Lower lobe of right lung (tissue), 2 donors: Measurements from ENCODE around the gene SOS1. TPM values are rescaled to one million over a fixed set of nuclear protein-coding genes. Genes with fewer than 3 reads are reported as not detected.
A peak's percentile ranks its signal among the peaks of the same experiment; 100 is the strongest.

ENCODE experiments used
- ATAC-seq, 2 donors: fragments of 200-7000 bp; cut with Tn5 transposase; one replicate each; pipeline ENCODE4 v1.9.1; 2020 to 2022; ENCODE audit warnings: mild to moderate bottlenecking in 2 of 2, moderate library complexity in 2 of 2
- DNase-seq: peaks from one replicate; pipeline ENCODE4 v3.0.0-alpha.2; 2020
- H3K27ac ChIP-seq: fragments of 200-600 bp; one replicate; pipeline ENCODE4 v1.8.0; 2022
- H3K27me3 ChIP-seq: fragments of 200-600 bp; one replicate; pipeline ENCODE4 v1.8.0; 2022; ENCODE audit warnings: low read depth
- H3K36me3 ChIP-seq: fragments of 200-600 bp; one replicate; pipeline ENCODE4 v1.8.0; 2022; ENCODE audit warnings: mild to moderate bottlenecking
- H3K4me1 ChIP-seq: fragments of 200-600 bp; one replicate; pipeline ENCODE4 v1.8.0; 2022
- H3K4me3 ChIP-seq: fragments of 200-600 bp; one replicate; pipeline ENCODE4 v1.8.0; 2022; ENCODE audit warnings: mild to moderate bottlenecking
- H3K9me3 ChIP-seq: fragments of 200-600 bp; one replicate; pipeline ENCODE4 v1.8.0; 2022
- intact Hi-C: fragments of 100-400 bp; cut with DNase I; formaldehyde crosslinking; loops from one replicate; pipeline ENCODE4 v1.11.0; 2022
- total RNA-seq: library from RNA; stranded (reverse); fragmentation: NEBNext Ultra II Directional; extraction: Animal tissue kit (Norgen Biotek cat#: 25700); gene quantifications from one replicate; pipeline ENCODE4 v1.2.1, GENCODE V29; 2021
- TF ChIP-seq, protein P1 (sequence below): fragments of 200-600 bp; IDR thresholded peaks from one replicate; pipeline ENCODE4 v1.8.0; 2022; ENCODE audit warnings: antibody characterized with exemption, mild to moderate bottlenecking
- donor health status: DM: no; HTN: yes; CAD: no; lungs with severe emphysema.

Gene SOS1
- total RNA-seq, 1 donor from 2014 or later, result 43.6 TPM

DNA sequence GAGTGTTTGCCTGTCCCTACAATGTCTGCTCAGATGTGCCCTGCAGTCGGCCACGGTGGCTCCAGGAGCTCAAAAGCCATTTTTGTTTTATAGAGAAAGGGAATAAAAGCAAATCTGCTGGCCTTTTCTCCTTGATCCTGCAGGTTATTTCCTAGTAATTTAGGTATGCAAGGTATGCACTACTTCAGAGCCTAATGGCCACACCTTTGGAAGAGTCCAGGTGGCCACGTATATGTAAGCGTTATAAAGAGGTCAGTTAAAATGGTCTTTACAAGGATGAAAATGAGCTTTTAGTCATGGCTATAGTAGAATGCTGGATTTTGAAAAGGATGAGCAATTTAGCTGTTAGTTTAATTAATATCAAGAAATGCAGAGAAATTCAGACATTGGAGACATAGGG lies 149.5 kb downstream of the SOS1 start:
- H3K4me3 ChIP-seq, result no peak overlapping the region
- no peaks in the 10 kb centered on the region for H3K9me3 ChIP-seq
- DNase-seq (no peak), ATAC-seq (peak; percentile 55 to 57)
- intact Hi-C loops, result no loop called here
- no peaks in the 10 kb centered on the region for H3K36me3 ChIP-seq
- no peaks in the 10 kb centered on the region for H3K4me1 ChIP-seq
- TF ChIP-seq, protein P1, sequence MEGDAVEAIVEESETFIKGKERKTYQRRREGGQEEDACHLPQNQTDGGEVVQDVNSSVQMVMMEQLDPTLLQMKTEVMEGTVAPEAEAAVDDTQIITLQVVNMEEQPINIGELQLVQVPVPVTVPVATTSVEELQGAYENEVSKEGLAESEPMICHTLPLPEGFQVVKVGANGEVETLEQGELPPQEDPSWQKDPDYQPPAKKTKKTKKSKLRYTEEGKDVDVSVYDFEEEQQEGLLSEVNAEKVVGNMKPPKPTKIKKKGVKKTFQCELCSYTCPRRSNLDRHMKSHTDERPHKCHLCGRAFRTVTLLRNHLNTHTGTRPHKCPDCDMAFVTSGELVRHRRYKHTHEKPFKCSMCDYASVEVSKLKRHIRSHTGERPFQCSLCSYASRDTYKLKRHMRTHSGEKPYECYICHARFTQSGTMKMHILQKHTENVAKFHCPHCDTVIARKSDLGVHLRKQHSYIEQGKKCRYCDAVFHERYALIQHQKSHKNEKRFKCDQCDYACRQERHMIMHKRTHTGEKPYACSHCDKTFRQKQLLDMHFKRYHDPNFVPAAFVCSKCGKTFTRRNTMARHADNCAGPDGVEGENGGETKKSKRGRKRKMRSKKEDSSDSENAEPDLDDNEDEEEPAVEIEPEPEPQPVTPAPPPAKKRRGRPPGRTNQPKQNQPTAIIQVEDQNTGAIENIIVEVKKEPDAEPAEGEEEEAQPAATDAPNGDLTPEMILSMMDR, result no peak
- no peak overlapping the region for H3K27ac ChIP-seq
- no peaks in the 10 kb centered on the region for H3K27me3 ChIP-seq

DNA sequence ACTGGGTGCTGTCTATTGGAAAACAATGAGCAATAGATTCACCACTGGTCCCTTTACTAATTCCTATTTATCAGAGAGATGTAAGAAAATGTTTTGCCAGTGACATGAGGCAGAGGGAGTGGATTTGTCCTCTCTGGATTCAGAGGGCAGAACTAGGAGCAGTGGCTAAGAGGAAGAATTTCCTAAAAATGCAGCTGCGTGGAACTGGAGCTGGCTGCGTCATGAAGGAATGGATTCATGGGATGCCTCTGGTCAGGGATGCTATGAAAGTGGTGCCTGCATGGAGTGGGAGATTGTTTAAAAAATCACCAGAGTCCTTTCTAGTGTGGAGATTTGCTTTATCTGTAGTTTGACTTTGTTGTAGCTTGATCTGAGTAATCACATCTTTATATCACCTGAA lies 152.8 kb downstream of the SOS1 start:
- ATAC-seq (no peak), DNase-seq (no peak)
- intact Hi-C loops, result no loop called here
- Histone ChIP-seq H3K4me3 (no peak overlapping the region), H3K36me3 (no peaks in the 10 kb centered on the region), H3K27ac (no peak overlapping the region), H3K4me1 (no peaks in the 10 kb centered on the region), H3K9me3 (no peaks in the 10 kb centered on the region), H3K27me3 (no peaks in the 10 kb centered on the region)
- TF ChIP-seq, protein P1, result no peak

GRCh38 chr2:38966678-38967077 lies 154.2 kb downstream of the SOS1 start:
- Histone ChIP-seq H3K27me3 (no peaks in the 10 kb centered on the region), H3K36me3 (no peaks in the 10 kb centered on the region), H3K27ac (no peak overlapping the region), H3K9me3 (no peaks in the 10 kb centered on the region), H3K4me3 (no peak overlapping the region), H3K4me1 (no peaks in the 10 kb centered on the region)
- intact Hi-C loops, result no loop called here
- DNase-seq (no peak), ATAC-seq (no peak)
- TF ChIP-seq, protein P1, result no peak

GRCh38 chr2:38966006-38966405 lies 154.8 kb downstream of the SOS1 start:
- Histone ChIP-seq H3K36me3 (no peaks in the 10 kb centered on the region), H3K27ac (no peak overlapping the region), H3K4me3 (no peak overlapping the region), H3K9me3 (no peaks in the 10 kb centered on the region), H3K27me3 (no peaks in the 10 kb centered on the region), H3K4me1 (no peaks in the 10 kb centered on the region)
- TF ChIP-seq, protein P1, result no peak
- intact Hi-C loops, result no loop called here
- no peak for ATAC-seq
- DNase-seq, result no peak

DNA sequence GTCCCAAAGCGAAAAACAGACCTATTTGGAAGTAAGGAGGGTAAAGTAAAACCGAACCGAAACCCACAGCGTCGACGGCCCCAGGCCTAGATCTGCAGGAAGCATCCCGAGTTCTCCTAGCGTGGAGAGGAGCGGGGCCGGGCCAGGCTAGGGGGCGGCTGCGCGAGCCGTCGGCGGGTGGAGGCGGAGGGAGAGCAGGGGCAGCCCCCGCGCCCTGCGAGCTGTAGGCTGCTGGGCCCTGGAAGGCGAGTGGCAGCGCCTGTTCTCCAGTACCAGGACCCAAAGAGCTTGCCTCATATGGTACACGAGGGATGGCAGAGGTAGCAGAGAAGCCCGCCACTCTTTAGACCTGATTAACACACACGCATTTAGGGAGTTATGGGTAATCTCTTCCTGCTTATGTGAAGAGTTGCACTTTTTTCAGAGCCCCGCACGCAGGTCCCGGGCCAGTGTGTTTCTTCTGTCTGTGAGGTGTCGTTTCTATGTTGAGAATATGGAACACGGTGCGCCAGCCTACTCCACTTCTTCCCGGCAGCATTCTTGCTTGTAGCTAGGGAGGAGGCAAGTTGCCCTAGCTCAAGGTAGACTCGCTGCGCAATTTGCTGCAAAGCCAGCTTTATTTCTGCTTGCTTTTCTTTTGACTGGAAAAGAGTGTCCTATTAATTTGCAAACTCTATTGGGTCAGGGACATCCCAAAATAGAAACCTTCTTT lies 160.1 kb downstream of the SOS1 start:
- H3K36me3 ChIP-seq, result no peaks in the 10 kb centered on the region
- peak in 1 of 2 donors; percentile 13 for ATAC-seq
- no peaks in the 10 kb centered on the region for H3K9me3 ChIP-seq
- H3K27ac ChIP-seq, result no peak overlapping the region
- peaks cover 7% of the 10 kb centered on the region for H3K4me1 ChIP-seq
- no peak for DNase-seq
- peak overlapping the region; percentile 54 for H3K4me3 ChIP-seq
- TF ChIP-seq, protein P1, result no peak
- peaks cover 9% of the 10 kb centered on the region for H3K27me3 ChIP-seq
- intact Hi-C loops, result no loop called here
